Measurements from ENCODE around the gene SLK.

DNA sequence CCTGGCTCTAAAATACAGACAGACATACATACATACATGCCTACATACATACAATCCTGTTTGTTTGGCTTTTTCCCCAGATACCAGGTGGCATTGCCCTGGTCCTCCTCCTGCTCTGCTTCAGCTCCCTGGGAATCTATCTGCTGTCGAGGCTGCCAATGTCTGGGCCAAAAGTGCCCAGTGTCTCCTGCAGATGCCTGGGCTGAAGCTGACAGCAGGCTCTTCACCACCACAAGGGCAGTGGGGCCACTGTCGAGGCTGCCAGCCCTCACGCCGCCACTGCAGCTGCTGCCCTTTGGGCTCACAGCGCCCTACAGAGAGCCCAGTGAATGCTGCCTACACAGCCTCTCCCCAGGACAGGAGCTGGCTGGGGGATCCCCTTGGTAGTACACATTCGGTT, 30.9 kb upstream of the SLK start:
- TF ChIP-seq EZH2 (IDR thresholded peaks at IDR 0.05; ENCODE audit: insufficient read depth, poor library complexity, severe bottlenecking) = no peak
- TF ChIP-seq EZH2phosphoT487 (IDR thresholded peaks at IDR 0.05; ENCODE audit: insufficient read depth, low read depth) = no peak

Measured in GM23248 (cell line).